HFF-Myc (cell line): ENCODE measurements around the gene SSR4.

Source experiments
- DNase-seq: peaks from one replicate; pipeline ENCODE4 v3.0.0-alpha.2; 2011; ENCODE audit warnings: low read depth; ENCODE audit errors: extremely low read depth
- H3K4me3 ChIP-seq: replicated peaks from 2 replicates; pipeline ENCODE4 v1.5.1; 2011; ENCODE audit warnings: low read depth, mild to moderate bottlenecking, control low read depth, low read length
- CTCF ChIP-seq: IDR thresholded peaks from 2 replicates; pipeline ENCODE4 v1.5.1; 2012; ENCODE audit warnings: mild to moderate bottlenecking, low read depth, low read length, control low read depth; ENCODE audit errors: missing control alignments

Gene SSR4

GRCh38 chrX:153766871-153767673 is 27.4 kb upstream of the SSR4 start:
- no peak overlapping the region for H3K4me3 ChIP-seq
- DNase-seq: no peak
- TF ChIP-seq CTCF: no peak

DNA sequence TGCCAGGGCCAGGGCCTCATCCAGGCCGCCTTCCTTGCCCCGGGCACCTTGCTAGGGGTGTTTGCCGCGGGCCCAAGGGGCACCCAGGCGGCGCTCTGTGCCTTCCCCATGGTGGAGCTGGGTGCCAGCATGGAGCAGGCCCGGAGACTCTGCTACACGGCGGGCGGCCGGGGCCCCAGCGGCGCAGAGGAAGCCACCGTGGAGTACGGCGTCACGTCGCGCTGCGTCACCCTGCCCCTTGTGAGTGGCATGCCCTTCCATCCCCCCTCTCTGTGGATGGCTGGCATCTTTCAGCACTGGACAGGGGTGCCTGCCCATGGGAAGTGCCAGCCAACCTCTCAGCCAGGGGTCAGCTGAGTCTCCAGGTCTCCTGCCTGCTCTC is 26.8 kb upstream of the SSR4 start:
- no peak overlapping the region for H3K4me3 ChIP-seq
- no peak for TF ChIP-seq CTCF
- DNase-seq: no peak

GRCh38 chrX:153768311-153769157 is 25.9 kb upstream of the SSR4 start:
- no peak for TF ChIP-seq CTCF
- H3K4me3 ChIP-seq: no peak overlapping the region
- no peak for DNase-seq

DNA sequence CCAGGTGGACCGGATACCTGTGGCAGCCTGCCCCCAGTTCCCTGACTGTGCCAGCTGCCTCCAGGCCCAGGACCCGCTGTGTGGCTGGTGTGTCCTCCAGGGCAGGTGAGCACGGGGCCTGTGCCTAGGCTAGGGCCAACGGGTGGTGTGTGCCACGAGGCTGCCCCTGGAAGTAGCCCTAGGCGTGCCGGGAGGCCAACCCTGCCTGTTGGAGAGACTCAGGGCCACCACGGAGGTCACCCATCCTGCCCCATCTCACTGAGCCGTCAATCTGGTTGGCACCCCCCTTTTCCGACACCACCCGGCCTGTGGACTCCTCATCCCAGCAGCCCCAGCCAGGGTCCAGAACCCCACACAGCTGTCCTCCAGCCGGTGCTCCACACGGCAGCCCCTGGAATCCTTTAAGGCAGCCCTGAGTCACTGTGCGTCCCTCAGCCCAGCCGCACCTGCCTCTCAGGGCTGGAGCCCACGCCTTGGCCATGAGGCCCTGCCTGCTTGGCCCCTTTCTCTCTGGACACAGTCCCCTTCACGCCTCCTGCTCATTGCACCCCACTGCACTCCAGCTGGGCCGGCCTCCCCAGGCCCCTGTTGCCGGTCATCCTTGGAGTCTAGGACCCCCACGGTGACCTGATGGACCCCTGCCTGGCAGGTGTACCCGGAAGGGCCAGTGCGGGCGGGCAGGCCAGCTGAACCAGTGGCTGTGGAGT is 25.2 kb upstream of the SSR4 start:
- DNase-seq: no peak
- no peak overlapping the region for H3K4me3 ChIP-seq
- TF ChIP-seq CTCF: no peak

DNA sequence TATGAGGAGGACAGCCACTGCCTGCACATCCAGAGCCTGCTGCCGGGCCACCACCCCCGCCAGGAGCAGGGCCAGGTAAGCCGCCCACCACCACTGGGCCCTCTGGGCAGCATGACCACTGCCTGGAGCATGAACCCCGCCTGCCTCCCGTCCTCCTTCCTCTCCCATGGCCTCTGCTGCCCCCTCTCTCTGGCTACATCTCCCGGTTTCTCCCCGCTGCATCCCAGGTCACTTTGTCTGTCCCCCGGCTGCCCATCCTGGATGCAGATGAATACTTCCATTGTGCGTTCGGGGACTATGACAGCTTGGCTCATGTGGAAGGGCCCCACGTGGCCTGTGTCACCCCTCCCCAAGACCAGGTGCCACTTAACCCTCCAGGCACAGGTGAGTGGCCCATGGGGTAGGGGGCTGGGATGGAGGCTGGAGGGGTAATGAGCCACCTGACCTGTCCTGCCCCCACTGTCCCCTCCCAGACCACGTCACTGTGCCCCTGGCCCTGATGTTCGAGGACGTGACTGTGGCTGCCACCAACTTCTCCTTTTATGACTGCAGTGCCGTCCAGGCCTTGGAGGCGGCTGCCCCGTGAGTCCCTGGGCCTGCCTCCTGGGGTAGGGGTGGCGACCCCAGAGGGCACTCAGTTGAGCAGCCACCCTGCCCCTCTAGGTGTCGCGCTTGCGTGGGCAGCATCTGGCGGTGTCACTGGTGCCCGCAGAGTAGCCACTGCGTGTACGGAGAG is 24.4 kb upstream of the SSR4 start:
- DNase-seq: no peak
- TF ChIP-seq CTCF: no peak

DNA sequence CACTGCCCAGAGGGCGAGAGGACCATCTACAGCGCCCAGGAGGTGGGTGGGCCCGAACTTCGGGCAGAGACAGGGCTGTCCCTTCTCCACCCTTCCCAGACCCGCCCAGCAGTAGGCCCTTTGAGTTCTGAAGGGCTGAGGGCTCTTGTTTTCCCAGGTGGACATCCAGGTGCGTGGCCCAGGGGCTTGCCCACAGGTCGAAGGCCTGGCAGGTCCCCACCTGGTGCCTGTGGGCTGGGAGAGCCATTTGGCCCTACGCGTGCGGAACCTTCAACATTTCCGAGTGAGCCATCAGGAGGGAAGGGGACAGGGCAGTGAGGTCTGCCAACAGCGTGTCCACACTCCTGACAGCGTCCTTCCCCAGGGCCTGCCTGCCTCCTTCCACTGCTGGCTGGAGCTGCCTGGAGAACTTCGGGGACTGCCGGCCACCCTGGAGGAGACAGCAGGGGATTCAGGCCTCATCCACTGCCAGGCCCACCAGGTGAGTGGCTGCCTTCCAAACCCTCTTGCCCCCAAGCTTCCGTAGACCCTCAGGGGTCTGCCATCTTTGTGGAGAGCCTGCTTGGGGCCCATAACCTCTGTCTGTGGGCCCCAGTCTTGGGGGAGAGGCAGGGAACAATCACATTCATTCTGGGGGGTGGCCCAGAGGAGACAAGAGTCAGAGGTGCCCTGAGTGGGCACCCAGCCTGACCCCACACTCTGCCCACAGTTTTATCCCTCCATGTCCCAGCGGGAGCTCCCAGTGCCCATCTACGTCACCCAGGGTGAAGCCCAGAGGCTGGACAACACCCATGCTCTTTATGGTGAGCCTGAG is 23.7 kb upstream of the SSR4 start:
- no peak for TF ChIP-seq CTCF
- H3K4me3 ChIP-seq: no peak overlapping the region
- no peak for DNase-seq

More for the DNA sequence above, 24.4 kb upstream of the SSR4 start:
- no peak overlapping the region for H3K4me3 ChIP-seq
